GM23248 (cell line): ENCODE data around the gene ARMC12.

ENCODE experiments used
- EZH2 ChIP-seq: fragments of 200-600 bp; sonication (generic); IDR thresholded peaks from 2 replicates; pipeline ENCODE4 v1.6.1; 2018; ENCODE audit warnings: antibody characterized with exemption, mild to moderate bottlenecking; ENCODE audit not compliant: insufficient read depth, poor library complexity, severe bottlenecking
- EZH2phosphoT487 ChIP-seq: fragments of 200-600 bp; sonication (generic); IDR thresholded peaks from 2 replicates; pipeline ENCODE4 v1.6.1; 2018; ENCODE audit warnings: antibody characterized with exemption, moderate library complexity, mild to moderate bottlenecking, low read depth; ENCODE audit not compliant: insufficient read depth

GRCh38 chr6:35774116-35774794 is 37.4 kb downstream of the ARMC12 start:
- TF ChIP-seq EZH2: no peak
- no peak for TF ChIP-seq EZH2phosphoT487
